Lung (tissue), 12 donors: ENCODE measurements around the gene CUBN. TPM values are rescaled to one million over a fixed set of nuclear protein-coding genes. Genes with fewer than 3 reads are reported as not detected.

Source experiments
- ATAC-seq: fragments of 200-7000 bp; cut with Tn5 transposase; one replicate; pipeline ENCODE4 v1.9.1; 2020; ENCODE audit warnings: moderate number of reproducible peaks; ENCODE audit not compliant: insufficient read depth, low FRiP score
- DNase-seq, 3 donors: peaks; one replicate each; pipeline ENCODE4 v3.0.0-alpha.2; 2013 to 2017
- H3K27ac ChIP-seq, 2 donors: one replicate each; pipeline ENCODE4 v1.5.1; 2013; ENCODE audit warnings: mild to moderate bottlenecking in 2 of 2, moderate library complexity in 2 of 2, control low read depth in 1 of 2, inconsistent platforms in 1 of 2, low read depth in 1 of 2, low read length in 1 of 2
- H3K27me3 ChIP-seq, 3 donors: one replicate each; pipeline ENCODE4 v1.5.1; 2013; ENCODE audit warnings: low read length in 2 of 3; ENCODE audit not compliant: control insufficient read depth in 3 of 3, insufficient read depth in 3 of 3
- H3K36me3 ChIP-seq, 4 donors: one replicate each; pipeline ENCODE4 v1.5.1; 2013; ENCODE audit warnings: low read length in 4 of 4, mild to moderate bottlenecking in 1 of 4, moderate library complexity in 1 of 4; ENCODE audit not compliant: control insufficient read depth in 4 of 4, insufficient read depth in 4 of 4
- H3K4me1 ChIP-seq, 5 donors: one replicate each; pipeline ENCODE4 v1.5.1; 2013; ENCODE audit warnings: low read length in 5 of 5, mild to moderate bottlenecking in 2 of 5, moderate library complexity in 1 of 5; ENCODE audit not compliant: control insufficient read depth in 5 of 5, insufficient read depth in 5 of 5
- H3K4me3 ChIP-seq: one replicate; pipeline ENCODE4 v1.5.1; 2013; ENCODE audit warnings: mild to moderate bottlenecking, control low read depth, moderate library complexity
- H3K9ac ChIP-seq, 2 donors: one replicate each; pipeline ENCODE4 v1.5.1; 2013; ENCODE audit warnings: low read length in 2 of 2, control low read depth in 1 of 2; ENCODE audit not compliant: insufficient read depth in 1 of 2
- H3K9me3 ChIP-seq, 4 donors: one replicate each; pipeline ENCODE4 v1.5.1; 2013; ENCODE audit warnings: low read length in 3 of 4, mild to moderate bottlenecking in 1 of 4, moderate library complexity in 1 of 4; ENCODE audit not compliant: control insufficient read depth in 4 of 4, insufficient read depth in 3 of 4
- WGBS, 2 donors: extraction: QIAGEN DNeasy Blood & Tissue Kit; methylation state at CpG; one replicate each; pipeline ENCODE4 v1.1.7; 2013; 5-methylcytosine and 5-hydroxymethylcytosine counted together
- polyA plus RNA-seq, 2 donors: library from polyadenylated mRNA; stranded (reverse); fragments of 200-250 nt; gene quantifications; one replicate each; pipeline ENCODE4 v1.2.1, GENCODE V29; 2013
- total RNA-seq, 2 donors: library from RNA; depleted of rRNA in 1 of 2; stranded (reverse); fragments of >200 nt in 1 of 2; gene quantifications; one replicate each; pipeline ENCODE4 v1.2.1, GENCODE V29; 2014 to 2021
- TF ChIP-seq, protein P1 (sequence below): IDR thresholded peaks from 2 replicates; pipeline ENCODE4 v1.5.1; 2012; ENCODE audit warnings: mild to moderate bottlenecking; ENCODE audit errors: control extremely low read depth, extremely low read depth
- donor health status: control.
- donor health status: control.
- donor health status: Bipolar disorder and iron deficiency.
- donor health status: healthy.
- donor health status: DM: yes; HTN: yes; CAD: no.

CUBN gene
- total and polyA plus RNA-seq, 4 donors, result 0.33 to 5.1 (median 1.0) TPM

DNA sequence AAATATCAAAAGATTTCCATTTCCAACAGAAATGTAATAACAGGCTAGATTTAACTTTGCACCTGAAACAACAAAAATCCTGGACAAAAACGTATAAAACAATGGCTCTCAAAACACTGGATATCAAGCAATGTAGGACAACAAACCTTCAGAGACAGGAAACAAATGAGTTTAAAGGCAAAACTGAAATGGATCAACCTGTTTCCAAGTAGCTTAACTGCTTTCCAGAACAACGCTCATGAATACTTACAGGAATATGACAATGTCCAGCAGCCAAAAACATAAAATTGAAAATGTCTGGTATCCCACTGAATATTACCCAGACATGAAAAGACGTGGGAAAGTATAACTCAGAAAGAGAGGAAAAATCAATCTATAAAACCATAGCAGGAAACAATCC is 62.8 kb downstream of the CUBN start:
- WGBS, 2 donors, result 85 to 86% methylated on average over 3 of the region's 3 CpGs
- no peaks in the 10 kb centered on the region for H3K9me3 ChIP-seq
- TF ChIP-seq, protein P1, sequence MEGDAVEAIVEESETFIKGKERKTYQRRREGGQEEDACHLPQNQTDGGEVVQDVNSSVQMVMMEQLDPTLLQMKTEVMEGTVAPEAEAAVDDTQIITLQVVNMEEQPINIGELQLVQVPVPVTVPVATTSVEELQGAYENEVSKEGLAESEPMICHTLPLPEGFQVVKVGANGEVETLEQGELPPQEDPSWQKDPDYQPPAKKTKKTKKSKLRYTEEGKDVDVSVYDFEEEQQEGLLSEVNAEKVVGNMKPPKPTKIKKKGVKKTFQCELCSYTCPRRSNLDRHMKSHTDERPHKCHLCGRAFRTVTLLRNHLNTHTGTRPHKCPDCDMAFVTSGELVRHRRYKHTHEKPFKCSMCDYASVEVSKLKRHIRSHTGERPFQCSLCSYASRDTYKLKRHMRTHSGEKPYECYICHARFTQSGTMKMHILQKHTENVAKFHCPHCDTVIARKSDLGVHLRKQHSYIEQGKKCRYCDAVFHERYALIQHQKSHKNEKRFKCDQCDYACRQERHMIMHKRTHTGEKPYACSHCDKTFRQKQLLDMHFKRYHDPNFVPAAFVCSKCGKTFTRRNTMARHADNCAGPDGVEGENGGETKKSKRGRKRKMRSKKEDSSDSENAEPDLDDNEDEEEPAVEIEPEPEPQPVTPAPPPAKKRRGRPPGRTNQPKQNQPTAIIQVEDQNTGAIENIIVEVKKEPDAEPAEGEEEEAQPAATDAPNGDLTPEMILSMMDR, result no peak
- no peak overlapping the region for H3K4me3 ChIP-seq
- H3K36me3 ChIP-seq, result no peaks in the 10 kb centered on the region
- H3K4me1 ChIP-seq, result no peaks in the 10 kb centered on the region
- H3K27me3 ChIP-seq, result no peaks in the 10 kb centered on the region
- ATAC-seq (no peak), DNase-seq (no peak)
- H3K27ac ChIP-seq, result no peak overlapping the region
- no peak overlapping the region for H3K9ac ChIP-seq

DNA sequence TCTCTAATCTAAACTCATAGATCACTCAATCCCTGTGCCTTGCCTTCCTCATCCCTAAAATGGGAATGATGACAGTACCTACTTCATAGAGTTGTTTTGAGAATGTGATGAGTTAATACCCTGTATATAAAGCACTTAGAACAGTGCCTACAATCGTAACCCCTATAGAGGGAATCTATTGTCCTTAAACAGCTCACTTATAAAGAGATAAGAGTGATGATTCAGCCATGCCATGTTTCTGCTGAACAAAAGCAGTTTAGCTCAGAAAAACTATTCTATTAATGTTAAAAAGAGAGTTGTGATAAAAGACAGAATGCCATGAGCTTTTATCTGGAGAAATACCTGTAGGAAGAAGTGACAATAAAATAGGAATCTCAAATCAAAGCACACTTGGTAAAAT is 63.6 kb downstream of the CUBN start:
- no peak for ATAC-seq
- 88 to 90% methylated on average over 1 of the region's 1 CpG for WGBS, 2 donors
- H3K9me3 ChIP-seq, result no peaks in the 10 kb centered on the region
- H3K27ac ChIP-seq, result no peak overlapping the region
- H3K4me1 ChIP-seq, result no peaks in the 10 kb centered on the region
- H3K36me3 ChIP-seq, result no peaks in the 10 kb centered on the region
- TF ChIP-seq, protein P1, result no peak
- H3K27me3 ChIP-seq, result no peaks in the 10 kb centered on the region
- H3K9ac ChIP-seq, result no peak overlapping the region
- DNase-seq, result no peak
- H3K4me3 ChIP-seq, result no peak overlapping the region

DNA sequence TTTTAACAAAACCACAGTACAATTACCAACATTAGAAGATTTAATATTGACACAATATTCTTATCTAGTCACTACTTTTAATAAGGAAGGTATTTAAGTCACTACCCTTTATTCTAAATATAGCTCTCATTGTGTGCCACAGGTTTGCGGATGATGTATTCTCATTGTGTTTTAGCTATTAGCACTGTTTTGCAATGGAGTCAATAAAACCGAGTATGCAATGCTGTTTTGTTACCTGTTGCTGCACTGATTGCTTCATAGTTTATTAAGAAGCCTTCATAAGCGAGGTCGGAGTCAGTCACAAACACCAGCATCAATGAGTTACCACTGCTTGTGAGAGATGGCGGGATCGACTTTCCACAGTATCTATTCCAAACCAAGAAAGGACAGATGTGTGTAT is 64.3 kb downstream of the CUBN start:
- Histone ChIP-seq H3K36me3 (no peaks in the 10 kb centered on the region), H3K27me3 (no peaks in the 10 kb centered on the region), H3K9me3 (no peaks in the 10 kb centered on the region), H3K27ac (no peak overlapping the region), H3K9ac (no peak overlapping the region), H3K4me1 (no peaks in the 10 kb centered on the region), H3K4me3 (no peak overlapping the region)
- no peak for DNase-seq
- 95 to 96% methylated on average over 6 of the region's 6 CpGs for WGBS, 2 donors
- no peak for ATAC-seq
- TF ChIP-seq, protein P1, result no peak

DNA sequence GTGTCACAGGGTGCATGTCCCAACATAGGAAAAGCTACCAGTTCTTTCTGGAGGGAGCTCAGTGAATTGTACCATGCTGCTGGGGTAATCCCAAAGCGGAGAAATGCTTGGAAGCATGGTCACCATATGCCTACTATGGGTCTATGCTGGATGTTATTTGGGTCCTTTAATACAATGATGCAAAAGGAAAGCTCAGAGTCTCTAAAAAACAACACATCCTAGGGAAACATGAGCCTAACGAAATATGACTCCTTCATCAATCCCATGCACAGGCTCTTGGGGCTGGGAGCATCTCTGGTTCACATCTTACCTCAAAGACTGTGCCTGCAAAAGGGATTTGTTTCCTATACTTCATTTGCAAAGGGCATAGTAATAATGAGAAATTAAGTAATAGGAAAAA is 65.2 kb downstream of the CUBN start:
- no peak overlapping the region for H3K27ac ChIP-seq
- H3K4me1 ChIP-seq, result no peaks in the 10 kb centered on the region
- no peaks in the 10 kb centered on the region for H3K36me3 ChIP-seq
- H3K9me3 ChIP-seq, result no peaks in the 10 kb centered on the region
- H3K27me3 ChIP-seq, result no peaks in the 10 kb centered on the region
- H3K4me3 ChIP-seq, result no peak overlapping the region
- TF ChIP-seq, protein P1, result no peak
- 95 to 96% methylated on average over 2 of the region's 2 CpGs for WGBS, 2 donors
- no peak overlapping the region for H3K9ac ChIP-seq
- ATAC-seq, result no peak
- no peak for DNase-seq
